Mesenchymal stem cell (in vitro differentiated cells and primary cell): ENCODE results near the gene ASTN2.

Experiments
- DNase-seq: peaks from one replicate; pipeline ENCODE4 v3.0.0-alpha.2; 2013
- H2AFZ ChIP-seq: one replicate; pipeline ENCODE4 v1.6.1; 2013; ENCODE audit warnings: low read depth, mild to moderate bottlenecking, control low read depth, inconsistent platforms, low read length, moderate library complexity
- H2AK5ac ChIP-seq: 2 replicates; pipeline ENCODE4 v1.6.1; 2013; ENCODE audit warnings: low read length, moderate library complexity, mild to moderate bottlenecking, inconsistent platforms; ENCODE audit not compliant: severe bottlenecking
- H2BK120ac ChIP-seq: one replicate; pipeline ENCODE4 v1.6.1; 2013; ENCODE audit warnings: low read depth, mild to moderate bottlenecking, inconsistent platforms, low read length, moderate library complexity
- H2BK12ac ChIP-seq, 2 experiments: one replicate each; pipeline ENCODE4 v1.6.1; 2013; ENCODE audit warnings: inconsistent platforms in 2 of 2, low read length in 2 of 2, mild to moderate bottlenecking in 2 of 2, moderate library complexity in 2 of 2, control low read depth in 1 of 2
- H2BK15ac ChIP-seq: one replicate; pipeline ENCODE4 v1.6.1; 2013; ENCODE audit warnings: mild to moderate bottlenecking, low read depth, inconsistent platforms; ENCODE audit not compliant: poor library complexity, severe bottlenecking
- H2BK5ac ChIP-seq: 2 replicates; pipeline ENCODE4 v1.6.1; 2013; ENCODE audit warnings: low read depth, mild to moderate bottlenecking, low read length, control low read depth, inconsistent platforms; ENCODE audit not compliant: poor library complexity, severe bottlenecking
- H3K14ac ChIP-seq, 2 experiments: one replicate each; pipeline ENCODE4 v1.6.1; 2013; ENCODE audit warnings: inconsistent platforms in 2 of 2, low read length in 2 of 2, control low read depth in 1 of 2, mild to moderate bottlenecking in 1 of 2, moderate library complexity in 1 of 2
- H3K18ac ChIP-seq, 2 experiments: one replicate each; pipeline ENCODE4 v1.6.1; 2013; ENCODE audit warnings: inconsistent platforms in 2 of 2, low read length in 2 of 2, control low read depth in 1 of 2, low read depth in 1 of 2, mild to moderate bottlenecking in 1 of 2
- H3K23ac ChIP-seq, 2 experiments: one replicate each; pipeline ENCODE4 v1.6.1; 2013; ENCODE audit warnings: inconsistent platforms in 2 of 2, low read length in 2 of 2, mild to moderate bottlenecking in 2 of 2, moderate library complexity in 2 of 2, control low read depth in 1 of 2
- H3K27ac ChIP-seq: 2 replicates; pipeline ENCODE4 v1.5.1; 2013; ENCODE audit warnings: mild to moderate bottlenecking, moderate library complexity, low read length, control low read depth, inconsistent platforms; ENCODE audit not compliant: poor library complexity, severe bottlenecking
- H3K27me3 ChIP-seq, 2 experiments: 2 replicates each; pipeline versions ENCODE4 v1.6.1 to v1.7.0; 2013; ENCODE audit warnings: low read length in 2 of 2, mild to moderate bottlenecking in 2 of 2, moderate library complexity in 2 of 2, control low read depth in 1 of 2, inconsistent platforms in 1 of 2; ENCODE audit not compliant: control insufficient read depth in 1 of 2, insufficient read depth in 1 of 2
- H3K36me3 ChIP-seq, 2 experiments: 2 replicates each; pipeline versions ENCODE4 v1.6.1 to v1.7.0; 2013; ENCODE audit warnings: low read length in 2 of 2, control low read depth in 1 of 2, inconsistent platforms in 1 of 2, low read depth in 1 of 2, mild to moderate bottlenecking in 1 of 2; ENCODE audit not compliant: insufficient read depth in 2 of 2, control insufficient read depth in 1 of 2
- H3K4ac ChIP-seq, 2 experiments: one replicate each; pipeline ENCODE4 v1.6.1; 2013; ENCODE audit warnings: inconsistent platforms in 2 of 2, low read length in 2 of 2, mild to moderate bottlenecking in 2 of 2, moderate library complexity in 2 of 2, control low read depth in 1 of 2, low read depth in 1 of 2
- H3K4me1 ChIP-seq: 2 replicates; pipeline ENCODE4 v1.6.1; 2013; ENCODE audit warnings: low read depth, low read length, control low read depth; ENCODE audit not compliant: control insufficient read depth, insufficient read depth
- H3K4me2 ChIP-seq: 2 replicates; pipeline ENCODE4 v1.6.1; 2013; ENCODE audit warnings: low read length, mild to moderate bottlenecking, inconsistent platforms; ENCODE audit not compliant: poor library complexity, severe bottlenecking
- H3K4me3 ChIP-seq, 2 experiments: 2 replicates each; pipeline versions ENCODE4 v1.5.1 to v1.7.0; 2013; ENCODE audit warnings: low read length in 2 of 2, mild to moderate bottlenecking in 2 of 2, control low read depth in 1 of 2, low read depth in 1 of 2; ENCODE audit not compliant: insufficient read depth in 1 of 2
- H3K79me1 ChIP-seq: replicated peaks from 2 replicates; pipeline ENCODE4 v1.6.1; 2013; ENCODE audit warnings: mild to moderate bottlenecking, control low read depth, low read length, inconsistent platforms; ENCODE audit not compliant: poor library complexity, severe bottlenecking
- H3K9ac ChIP-seq: 2 replicates; pipeline ENCODE4 v1.7.0; 2013; ENCODE audit warnings: mild to moderate bottlenecking, low read length, moderate library complexity
- H3K9me3 ChIP-seq: 2 replicates; pipeline ENCODE4 v1.7.0; 2013; ENCODE audit warnings: mild to moderate bottlenecking, low read length; ENCODE audit not compliant: control insufficient read depth
- H4K8ac ChIP-seq: one replicate; pipeline ENCODE4 v1.6.1; 2013; ENCODE audit warnings: inconsistent platforms, mild to moderate bottlenecking, low read length, moderate library complexity
- H4K91ac ChIP-seq: one replicate; pipeline ENCODE4 v1.6.1; 2013; ENCODE audit warnings: mild to moderate bottlenecking, low read length, inconsistent platforms
- WGBS: methylation state at CpG from one replicate; pipeline ENCODE4 v1.1.7; 2013; ENCODE audit warnings: mixed read lengths; 5-methylcytosine and 5-hydroxymethylcytosine counted together

ASTN2 gene

DNA sequence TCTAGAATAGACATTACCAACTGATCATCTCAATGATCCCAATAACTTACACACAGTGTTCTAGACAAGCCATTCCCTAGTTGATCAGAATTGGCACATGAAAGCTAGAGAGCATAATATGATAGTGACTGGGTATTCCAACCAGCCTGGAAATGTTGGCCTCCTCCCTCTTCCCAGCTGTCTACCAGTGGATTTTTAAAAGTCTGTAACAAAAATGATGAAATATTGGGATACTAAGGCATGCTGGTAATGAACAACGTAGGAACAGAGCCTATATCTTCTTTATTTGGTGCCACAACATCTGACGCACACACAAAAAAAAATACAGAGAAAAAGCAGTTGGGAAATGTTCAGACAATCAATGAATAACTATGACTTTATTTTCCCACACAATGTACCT is 692.9 kb downstream of the ASTN2 start:
- Histone ChIP-seq H3K4me3 (no peak overlapping the region), H3K9ac (no peak overlapping the region), H3K79me1 (no peaks in the 10 kb centered on the region), H2AFZ (no peak overlapping the region), H2BK15ac (no peak overlapping the region), H3K36me3 (peaks cover 0 to 4% of the 10 kb centered on the region in 2 experiments), H2AK5ac (no peak overlapping the region), H3K14ac (no peak overlapping the region), H3K9me3 (no peaks in the 10 kb centered on the region), H2BK5ac (no peak overlapping the region), H3K4me2 (no peak overlapping the region), H2BK12ac (no peak overlapping the region), H3K23ac (no peak overlapping the region), H2BK120ac (no peak overlapping the region), H3K27ac (no peak overlapping the region), H3K18ac (no peak overlapping the region), H4K8ac (no peak overlapping the region), H3K4me1 (no peaks in the 10 kb centered on the region), H3K27me3 (no peaks in the 10 kb centered on the region), H3K4ac (no peak overlapping the region), H4K91ac (no peak overlapping the region)
- 0% methylated on average over 1 of the region's 2 CpGs for WGBS
- DNase-seq = no peak

DNA sequence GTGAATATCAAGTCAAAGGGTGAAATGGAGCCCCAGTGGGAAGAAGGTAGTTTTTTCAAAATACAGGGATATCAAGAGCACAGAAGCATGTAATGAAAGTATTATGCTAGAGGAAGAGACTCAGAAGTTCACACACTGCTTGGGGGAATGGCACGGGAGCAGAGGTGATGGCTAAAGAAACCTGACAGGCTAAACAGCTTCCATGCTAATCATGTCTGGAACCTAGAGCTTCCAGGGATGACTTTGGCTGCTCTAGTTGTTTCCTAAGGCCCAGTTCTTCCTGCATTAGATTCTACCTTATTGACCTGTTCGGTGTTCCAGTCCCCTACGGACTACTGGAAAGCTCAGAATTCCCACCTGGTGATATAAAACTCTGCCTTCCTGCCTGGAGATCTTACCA is 693.4 kb downstream of the ASTN2 start:
- Histone ChIP-seq H3K4ac (no peak overlapping the region), H2BK15ac (no peak overlapping the region), H2BK5ac (no peak overlapping the region), H3K23ac (no peak overlapping the region), H3K9ac (no peak overlapping the region), H2BK120ac (no peak overlapping the region), H3K14ac (no peak overlapping the region), H3K79me1 (no peaks in the 10 kb centered on the region), H3K4me2 (no peak overlapping the region), H3K9me3 (no peaks in the 10 kb centered on the region), H3K27ac (no peak overlapping the region), H4K91ac (no peak overlapping the region), H3K27me3 (no peaks in the 10 kb centered on the region), H3K36me3 (peaks cover 0 to 4% of the 10 kb centered on the region in 2 experiments), H3K18ac (no peak overlapping the region), H3K4me1 (no peaks in the 10 kb centered on the region), H4K8ac (no peak overlapping the region), H2AFZ (no peak overlapping the region), H2BK12ac (no peak overlapping the region), H3K4me3 (no peak overlapping the region), H2AK5ac (no peak overlapping the region)
- no peak for DNase-seq
- WGBS = 94% methylated on average over 3 of the region's 3 CpGs

GRCh38 chr9:116720111-116720510 is 694.7 kb downstream of the ASTN2 start:
- H4K8ac ChIP-seq = no peak overlapping the region
- H4K91ac ChIP-seq = no peak overlapping the region
- H3K36me3 ChIP-seq = no peaks in the 10 kb centered on the region
- H2BK12ac ChIP-seq = no peak overlapping the region
- no peak overlapping the region for H2BK120ac ChIP-seq
- WGBS = 78% methylated on average over 2 of the region's 2 CpGs
- H2BK5ac ChIP-seq = no peak overlapping the region
- H2AFZ ChIP-seq = no peak overlapping the region
- no peak overlapping the region for H3K14ac ChIP-seq
- no peak overlapping the region for H3K4me2 ChIP-seq
- H3K4me3 ChIP-seq = no peak overlapping the region
- H3K9me3 ChIP-seq = no peaks in the 10 kb centered on the region
- H3K9ac ChIP-seq = no peak overlapping the region
- no peak overlapping the region for H3K18ac ChIP-seq
- no peak for DNase-seq
- no peak overlapping the region for H3K4ac ChIP-seq
- H2AK5ac ChIP-seq = no peak overlapping the region
- H3K4me1 ChIP-seq = no peaks in the 10 kb centered on the region
- no peak overlapping the region for H3K23ac ChIP-seq
- no peak overlapping the region for H2BK15ac ChIP-seq
- H3K79me1 ChIP-seq = no peaks in the 10 kb centered on the region
- H3K27ac ChIP-seq = no peak overlapping the region
- no peaks in the 10 kb centered on the region for H3K27me3 ChIP-seq

DNA sequence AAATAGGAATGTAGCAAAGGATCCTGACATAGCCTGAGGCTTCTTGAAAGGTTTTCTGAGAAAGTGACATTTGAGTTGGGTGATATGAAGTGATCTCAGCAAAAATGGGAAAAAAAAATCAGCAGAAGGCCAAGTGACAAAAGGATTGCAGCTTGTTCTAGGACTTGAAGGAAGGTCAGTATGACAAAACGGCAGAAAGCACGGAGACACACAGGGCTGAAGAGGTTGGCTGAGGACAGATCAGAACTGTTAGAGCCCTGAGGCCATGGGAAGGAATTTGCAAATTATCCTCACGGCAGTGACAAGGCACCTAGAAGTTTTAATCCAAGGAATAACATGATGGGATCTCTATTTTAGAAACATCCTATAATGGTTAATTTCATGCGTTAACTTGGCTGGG is 696.7 kb downstream of the ASTN2 start:
- Histone ChIP-seq H2AK5ac (no peak overlapping the region), H3K36me3 (no peaks in the 10 kb centered on the region), H4K8ac (no peak overlapping the region), H3K9ac (no peak overlapping the region), H2BK12ac (no peak overlapping the region), H3K4me3 (no peak overlapping the region), H3K4ac (no peak overlapping the region), H3K4me2 (no peak overlapping the region), H2AFZ (no peak overlapping the region), H2BK15ac (no peak overlapping the region), H3K18ac (no peak overlapping the region), H4K91ac (no peak overlapping the region), H3K9me3 (no peaks in the 10 kb centered on the region), H3K4me1 (no peaks in the 10 kb centered on the region), H3K79me1 (no peaks in the 10 kb centered on the region), H3K27me3 (no peaks in the 10 kb centered on the region), H3K23ac (no peak overlapping the region), H2BK5ac (no peak overlapping the region), H3K27ac (no peak overlapping the region), H2BK120ac (no peak overlapping the region), H3K14ac (no peak overlapping the region)
- WGBS = 90% methylated on average over 3 of the region's 4 CpGs
- no peak for DNase-seq
